Fibroblast of gingiva (primary cell): ENCODE results near the gene RTL3.

Experiments
- DNase-seq: peaks from one replicate; pipeline ENCODE4 v3.0.0-alpha.2; 2011; ENCODE audit warnings: low read depth

RTL3 gene

GRCh38 chrX:78618987-78619386, 40.1 kb downstream of the RTL3 start:
- no peak for DNase-seq

- no peak for DNase-seq
These were observed 44.9 kb downstream of the RTL3 start for GRCh38 chrX:78614264-78614663.
